ENCODE results near the gene CTNNA1.

GRCh38 chr5:138974227-138975063 lies 221.2 kb downstream of the CTNNA1 start:
- TF ChIP-seq CTCF (IDR thresholded peaks at IDR 0.05; ENCODE audit: low read depth, low read length) (no peak), MAX (IDR thresholded peaks at IDR 0.05; ENCODE audit: low read depth, low read length) (no peak)

Measured in NB4 (cell line).